Endothelial cell of umbilical vein (primary cell): Measurements from ENCODE around the gene AGFG1.

Source experiments
- CTCF ChIP-seq, 2 donors: IDR thresholded peaks; 1 replicate in 1 of 2; 2 replicates in 1 of 2; pipeline ENCODE4 v1.5.1; 2011; ENCODE audit warnings: low read length in 2 of 2, mild to moderate bottlenecking in 2 of 2, moderate library complexity in 2 of 2, control low read depth in 1 of 2, inconsistent platforms in 1 of 2, low read depth in 1 of 2; ENCODE audit not compliant: insufficient read depth in 1 of 2; ENCODE audit errors: extremely low read depth in 1 of 2
- POLR2A ChIP-seq: IDR thresholded peaks from 2 replicates; pipeline ENCODE4 v1.6.1; 2012; ENCODE audit warnings: low read depth, mild to moderate bottlenecking, control low read depth, low read length
- POLR2AphosphoS5 ChIP-seq: IDR thresholded peaks from 2 replicates; pipeline ENCODE4 v1.6.1; 2012; ENCODE audit warnings: low read depth, mild to moderate bottlenecking, control low read depth, low read length, moderate library complexity; ENCODE audit not compliant: insufficient read depth

DNA sequence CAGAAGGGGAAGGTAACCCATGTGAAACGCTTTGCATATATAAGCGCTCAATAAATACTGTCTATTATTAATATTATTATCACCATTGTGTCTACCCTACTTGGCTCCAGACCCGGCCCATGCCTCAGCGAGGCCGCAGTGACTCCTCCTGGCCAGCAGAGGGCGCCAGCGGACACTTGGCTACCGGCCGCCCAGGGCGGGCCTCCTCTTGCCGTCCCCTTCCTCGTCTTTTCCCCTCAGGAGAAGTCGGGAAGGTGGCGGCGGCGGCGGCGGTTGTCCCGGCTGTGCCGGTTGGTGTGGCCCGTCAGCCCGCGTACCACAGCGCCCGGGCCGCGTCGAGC lies at the start of gene AGFG1:
- peak; percentile 98 to 99 for TF ChIP-seq CTCF (IDR thresholded peaks at IDR 0.05; ENCODE audit: extremely low read depth in 1 of 2, insufficient read depth in 1 of 2, low read depth in 1 of 2, low read length in 2 of 2)
- peak; percentile 55 for TF ChIP-seq POLR2A
- peak; percentile 80 for TF ChIP-seq POLR2AphosphoS5
